ENCODE data around the gene PAWR. TPM values are rescaled to one million over a fixed set of nuclear protein-coding genes. Genes with fewer than 3 reads are reported as not detected.

PAWR gene
- total and polyA plus RNA-seq, 2 donors (not counting 3 experiments of a cell fraction or from before 2014, with no cell fraction given): 18.3 to 154 TPM

- intact Hi-C loops (cut with micrococcal nuclease): no loop called here
- POLR2A ChIA-PET: no interaction called here
Observed at GRCh38 chr12:79689061-79689476, 1.7 kb downstream of the PAWR start.

More at GRCh38 chr12:79689061-79689476, 1.7 kb downstream of the PAWR start:
- no peaks in the 10 kb centered on the region for H3K36me3 ChIP-seq (ENCODE audit: control insufficient read depth in 2 of 2, extremely low read depth in 1 of 2, insufficient read depth in 2 of 2, low read length in 2 of 2)
- H3K27ac ChIP-seq (ENCODE audit: insufficient read depth, low read depth, low read length): peak overlapping the region; percentile 85
- peaks cover 67% of the 10 kb centered on the region for H3K79me2 ChIP-seq (ENCODE audit: control insufficient read depth, insufficient read depth, low read length)
- H3K9me1 ChIP-seq (replicated peaks; ENCODE audit: control insufficient read depth, extremely low read depth, insufficient read depth, low read length): no peaks in the 10 kb centered on the region
- peaks cover 42% of the 10 kb centered on the region for H3K4me1 ChIP-seq (ENCODE audit: control insufficient read depth, extremely low read depth, insufficient read depth, low read length)
- no peak for FAIRE-seq
- BruUV-seq (replicated peaks): no TSS peak
- no peaks in the 10 kb centered on the region for H3K9me3 ChIP-seq (replicated peaks; ENCODE audit: control insufficient read depth, insufficient read depth, low read length)
- dilution Hi-C loops (cut with MboI; ENCODE audit: extremely low pct_ligation_motif_present, low sequenced_read_pairs): no loop called here
- no peak for DNase-seq (ENCODE audit: low read depth, low spot score)
- TF ChIP-seq MAX (IDR thresholded peaks at IDR 0.05; ENCODE audit: insufficient read depth, insufficient read length) (no peak), POLR2AphosphoS5 (IDR thresholded peaks at IDR 0.05; ENCODE audit: insufficient read depth, low read depth, low read length) (no peak), EZH2 (IDR thresholded peaks at IDR 0.05; ENCODE audit: borderline replicate concordance, low read depth, low read length, severe bottlenecking) (no peak), MYC (IDR thresholded peaks at IDR 0.05; ENCODE audit: low read depth, low read length) (no peak), FOS (IDR thresholded peaks at IDR 0.05; ENCODE audit: borderline replicate concordance, insufficient read depth, low read length) (no peak), POLR2A (IDR thresholded peaks at IDR 0.05; ENCODE audit: low read depth, low read length) (no peak), GATA2 (IDR thresholded peaks at IDR 0.05; ENCODE audit: insufficient read depth, insufficient read length, low read depth, low read length) (no peak), JUN (IDR thresholded peaks at IDR 0.05; ENCODE audit: borderline replicate concordance, insufficient read depth, insufficient read length, low read depth) (no peak), CTCF (IDR thresholded peaks at IDR 0.05; ENCODE audit: extremely low read depth in 1 of 2, insufficient read depth in 1 of 2, low read depth in 1 of 2, low read length in 2 of 2) (no peak)
- CTCF ChIA-PET: interaction anchor here (1.1 to 1.9 kb wide), 5 partner anchors 9 to 282 kb away, joined by 3 to 7 read pairs (median 5); no protein-coding TSS in a partner anchor
- peak overlapping the region; percentile 85 to 96 (median 88) for H3K4me3 ChIP-seq (replicated peaks in 1 of 3; ENCODE audit: insufficient read depth in 1 of 3, low read depth in 1 of 3, low read length in 3 of 3)
- peak overlapping the region; percentile 96 for H3K9ac ChIP-seq (replicated peaks; ENCODE audit: extremely low read depth, insufficient read depth, low read length)
- no peaks in the 10 kb centered on the region for H3K27me3 ChIP-seq (ENCODE audit: control insufficient read depth in 2 of 2, insufficient read depth in 2 of 2, low read length in 2 of 2)
- peak overlapping the region; percentile 75 for H3K4me2 ChIP-seq (ENCODE audit: insufficient read depth, low read length)
- peaks cover 2% of the 10 kb centered on the region for H4K20me1 ChIP-seq (replicated peaks; ENCODE audit: control insufficient read depth, extremely low read depth, insufficient read depth, low read length)
- peak overlapping the region; percentile 19 for H2AFZ ChIP-seq (ENCODE audit: low read depth, low read length)

Measured in endothelial cell of umbilical vein (primary cell).